Spinal cord (tissue), 10 donors: ENCODE measurements around the gene NFIB. TPM values are rescaled to one million over a fixed set of nuclear protein-coding genes. Genes with fewer than 3 reads are reported as not detected.
A peak's percentile ranks its signal among the peaks of the same experiment; 100 is the strongest.

Experiments
- DNase-seq, 6 donors: peaks; one replicate each; pipeline versions ENCODE4 v3.0.0 to v3.0.0-alpha.2; 2013 to 2015; ENCODE audit warnings: low spot score in 6 of 6, low read depth in 4 of 6
- H3K27ac ChIP-seq: one replicate; pipeline ENCODE4 v1.5.1; 2013; ENCODE audit warnings: low read depth, low read length, control low read depth
- H3K27me3 ChIP-seq: one replicate; pipeline ENCODE4 v1.6.1; 2013; ENCODE audit warnings: low read length; ENCODE audit not compliant: control insufficient read depth, insufficient read depth
- H3K36me3 ChIP-seq: one replicate; pipeline ENCODE4 v1.6.1; 2013; ENCODE audit warnings: low read length; ENCODE audit not compliant: control insufficient read depth, insufficient read depth
- H3K4me1 ChIP-seq: one replicate; pipeline ENCODE4 v1.6.1; 2013; ENCODE audit warnings: low read length; ENCODE audit not compliant: control insufficient read depth, insufficient read depth
- H3K4me3 ChIP-seq: one replicate; pipeline ENCODE4 v1.5.1; 2013; ENCODE audit warnings: low read depth, low read length, control low read depth
- H3K9me3 ChIP-seq: one replicate; pipeline ENCODE4 v1.6.1; 2013; ENCODE audit warnings: low read length; ENCODE audit not compliant: control insufficient read depth, insufficient read depth
- whole genome bisulfite sequencing: methylation state at CpG from one replicate; pipeline ENCODE4 v1.1.5; 2013; ENCODE audit warnings: missing lambda C conversion rate; ENCODE audit not compliant: insufficient coverage; 5-methylcytosine and 5-hydroxymethylcytosine counted together
- polyA plus RNA-seq, 2 donors: library from polyadenylated mRNA; unstranded; fragments of 120-200 nt; gene quantifications; one replicate each; pipeline ENCODE4 v1.2.1, GENCODE V29; 2013; ENCODE audit not compliant: insufficient read length in 2 of 2
- total RNA-seq, 2 donors: library from RNA; depleted of rRNA in 1 of 2; stranded (reverse); fragments of 120-200 nt in 1 of 2; fragments of >200 nt in 1 of 2; gene quantifications; one replicate each; pipeline versions ENCODE4 v1.2.3 to v1.2.4, GENCODE V29; 2013 to 2014
- donor health status: healthy.

NFIB gene
- total and polyA plus RNA-seq, 4 donors = 56.4 to 97.5 (median 90.0) TPM

- DNase-seq = no peak
- Histone ChIP-seq H3K4me1 (no peaks in the 10 kb centered on the region), H3K27me3 (no peaks in the 10 kb centered on the region), H3K36me3 (no peaks in the 10 kb centered on the region), H3K4me3 (no peak overlapping the region), H3K27ac (no peak overlapping the region), H3K9me3 (no peaks in the 10 kb centered on the region)
- WGBS = 80% methylated on average over 1 of the region's 3 CpGs
These were observed 134.5 kb downstream of the NFIB start for GRCh38 chr9:14179449-14179848.

GRCh38 chr9:14175778-14176177 is 138.2 kb downstream of the NFIB start:
- no peaks in the 10 kb centered on the region for H3K36me3 ChIP-seq
- no peak overlapping the region for H3K27ac ChIP-seq
- no peaks in the 10 kb centered on the region for H3K27me3 ChIP-seq
- H3K4me3 ChIP-seq = no peak overlapping the region
- no peaks in the 10 kb centered on the region for H3K9me3 ChIP-seq
- H3K4me1 ChIP-seq = no peaks in the 10 kb centered on the region
- DNase-seq = no peak
- no CpG with 5 or more reads among the region's 1 CpG for WGBS

GRCh38 chr9:14173713-14174112 is 140.2 kb downstream of the NFIB start:
- WGBS = no CpG with 5 or more reads among the region's 2 CpGs
- Histone ChIP-seq H3K36me3 (no peaks in the 10 kb centered on the region), H3K4me3 (no peak overlapping the region), H3K4me1 (no peaks in the 10 kb centered on the region), H3K9me3 (no peaks in the 10 kb centered on the region), H3K27ac (no peak overlapping the region), H3K27me3 (no peaks in the 10 kb centered on the region)
- DNase-seq = peak in 2 of 6 donors; percentile 45 to 71

GRCh38 chr9:14170973-14171596 is 142.9 kb downstream of the NFIB start:
- Histone ChIP-seq H3K36me3 (no peaks in the 10 kb centered on the region), H3K4me1 (no peaks in the 10 kb centered on the region), H3K27me3 (no peaks in the 10 kb centered on the region), H3K4me3 (no peak overlapping the region), H3K9me3 (no peaks in the 10 kb centered on the region), H3K27ac (no peak overlapping the region)
- 97% methylated on average over 2 of the region's 5 CpGs for WGBS
- no peak for DNase-seq

GRCh38 chr9:14170392-14170931 is 143.5 kb downstream of the NFIB start:
- no peaks in the 10 kb centered on the region for H3K27me3 ChIP-seq
- no peaks in the 10 kb centered on the region for H3K9me3 ChIP-seq
- DNase-seq = no peak
- H3K4me1 ChIP-seq = no peaks in the 10 kb centered on the region
- no CpG with 5 or more reads among the region's 2 CpGs for WGBS
- no peak overlapping the region for H3K4me3 ChIP-seq
- H3K27ac ChIP-seq = no peak overlapping the region
- H3K36me3 ChIP-seq = no peaks in the 10 kb centered on the region

- H3K4me3 ChIP-seq = no peak overlapping the region
- no peaks in the 10 kb centered on the region for H3K27me3 ChIP-seq
- no peak for DNase-seq
- no peak overlapping the region for H3K27ac ChIP-seq
- 43% methylated on average over 3 of the region's 5 CpGs for WGBS
- H3K4me1 ChIP-seq = no peaks in the 10 kb centered on the region
- H3K36me3 ChIP-seq = no peaks in the 10 kb centered on the region
- H3K9me3 ChIP-seq = no peaks in the 10 kb centered on the region
These were observed 145.6 kb downstream of the NFIB start for GRCh38 chr9:14168381-14168780.

GRCh38 chr9:14165376-14166035 is 148.4 kb downstream of the NFIB start:
- Histone ChIP-seq H3K27me3 (no peaks in the 10 kb centered on the region), H3K27ac (no peak overlapping the region), H3K36me3 (no peaks in the 10 kb centered on the region), H3K4me1 (no peaks in the 10 kb centered on the region), H3K9me3 (no peaks in the 10 kb centered on the region), H3K4me3 (no peak overlapping the region)
- no CpG with 5 or more reads among the region's 4 CpGs for WGBS
- no peak for DNase-seq

GRCh38 chr9:14164908-14165307 is 149.0 kb downstream of the NFIB start:
- no CpG with 5 or more reads among the region's 1 CpG for WGBS
- no peak overlapping the region for H3K4me3 ChIP-seq
- no peaks in the 10 kb centered on the region for H3K27me3 ChIP-seq
- no peak for DNase-seq
- no peaks in the 10 kb centered on the region for H3K36me3 ChIP-seq
- H3K27ac ChIP-seq = no peak overlapping the region
- H3K9me3 ChIP-seq = no peaks in the 10 kb centered on the region
- H3K4me1 ChIP-seq = no peaks in the 10 kb centered on the region

- peak in 1 of 6 donors; percentile 73 for DNase-seq
- H3K36me3 ChIP-seq = no peaks in the 10 kb centered on the region
- no peaks in the 10 kb centered on the region for H3K9me3 ChIP-seq
- H3K27me3 ChIP-seq = no peaks in the 10 kb centered on the region
- H3K4me1 ChIP-seq = no peaks in the 10 kb centered on the region
- H3K4me3 ChIP-seq = no peak overlapping the region
- no CpG with 5 or more reads among the region's 4 CpGs for WGBS
- no peak overlapping the region for H3K27ac ChIP-seq
These were observed 154.3 kb downstream of the NFIB start for GRCh38 chr9:14159440-14160216.
